Stomach (tissue), 4 donors: ENCODE results near the gene SH3BGRL3.

Experiments
- CTCF ChIP-seq, 7 experiments: fragments of 450-650 bp in 4 of 7; fragments of 200-600 bp in 3 of 7; sonication (generic) in 3 of 7; IDR thresholded peaks; one replicate each; pipeline ENCODE4 v1.5.1; 2016 to 2019; ENCODE audit warnings: antibody characterized with exemption in 7 of 7, control low read depth in 2 of 7, mild to moderate bottlenecking in 1 of 7
- EP300 ChIP-seq: sonication (generic); formaldehyde crosslinking; IDR thresholded peaks from one replicate; pipeline ENCODE4 v1.6.1; 2017; ENCODE audit warnings: antibody characterized with exemption
- POLR2A ChIP-seq, 4 donors: fragments of 450-650 bp; IDR thresholded peaks; one replicate each; pipeline ENCODE4 v1.6.1; 2016; ENCODE audit warnings: antibody characterized with exemption in 4 of 4, control low read depth in 2 of 4, mild to moderate bottlenecking in 1 of 4, moderate library complexity in 1 of 4

GRCh38 chr1:26259578-26259977 is 20.3 kb upstream of the SH3BGRL3 start:
- no peak for TF ChIP-seq CTCF (IDR thresholded peaks at IDR 0.05)
- no peak for TF ChIP-seq POLR2A (IDR thresholded peaks at IDR 0.05)
- no peak for TF ChIP-seq EP300
